CD4-positive, alpha-beta T cell treated with Interleukin-2 at 100 ng/mL for 4 hours (primary cell): ENCODE data around the gene ERGIC1.
A peak's percentile ranks its signal among the peaks of the same experiment; 100 is the strongest.
"Not testable (repeated sequence)": the region's sequence is repeated elsewhere in the genome, so short reads cannot be mapped to it uniquely, and the experiment has no call there.

Experiments
- DNase-seq: peaks from one replicate; pipeline ENCODE4 v3.0.0-alpha.2; 2020; ENCODE audit warnings: low spot score

The ERGIC1 gene

GRCh38 chr5:172878933-172879752 lies 45.1 kb downstream of the ERGIC1 start:
- no peak for DNase-seq

DNA sequence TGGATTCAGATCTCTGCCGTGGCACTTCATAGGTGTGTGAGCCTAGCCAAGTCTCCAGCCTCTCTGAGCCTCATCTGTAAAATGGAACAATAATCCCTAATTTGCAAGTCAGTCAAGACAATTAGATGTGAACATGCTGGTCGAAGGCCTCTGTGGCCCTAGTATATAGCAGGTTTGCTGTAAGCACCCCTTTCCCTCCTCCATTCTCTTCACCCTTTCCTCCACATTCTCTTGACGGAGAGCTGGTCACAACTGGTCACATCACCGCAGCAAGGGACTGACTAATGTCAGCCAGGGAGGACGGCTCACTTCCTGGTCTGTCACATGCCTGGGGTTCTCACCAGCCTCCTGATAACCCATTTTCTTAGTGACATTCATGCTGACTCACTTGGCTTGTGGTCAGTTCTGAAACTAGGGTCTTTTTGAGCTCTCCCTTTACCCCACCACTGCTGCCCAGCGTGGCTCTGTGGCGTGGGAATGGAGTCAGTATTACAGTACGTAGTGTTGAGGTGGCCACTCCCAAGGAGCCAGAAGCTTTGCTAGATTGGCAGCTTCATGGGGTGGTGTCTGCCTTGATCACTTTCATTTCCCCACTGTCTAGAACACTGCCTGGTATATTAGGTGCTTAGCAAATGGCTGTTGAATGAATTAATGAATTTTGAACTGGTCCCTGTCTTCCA lies 47.8 kb downstream of the ERGIC1 start:
- peak; percentile 37 for DNase-seq

- DNase-seq: no peak
Observed at GRCh38 chr5:172883066-172883465, 49.0 kb downstream of the ERGIC1 start.

GRCh38 chr5:172885597-172886340 lies 51.7 kb downstream of the ERGIC1 start:
- no peak for DNase-seq

DNA sequence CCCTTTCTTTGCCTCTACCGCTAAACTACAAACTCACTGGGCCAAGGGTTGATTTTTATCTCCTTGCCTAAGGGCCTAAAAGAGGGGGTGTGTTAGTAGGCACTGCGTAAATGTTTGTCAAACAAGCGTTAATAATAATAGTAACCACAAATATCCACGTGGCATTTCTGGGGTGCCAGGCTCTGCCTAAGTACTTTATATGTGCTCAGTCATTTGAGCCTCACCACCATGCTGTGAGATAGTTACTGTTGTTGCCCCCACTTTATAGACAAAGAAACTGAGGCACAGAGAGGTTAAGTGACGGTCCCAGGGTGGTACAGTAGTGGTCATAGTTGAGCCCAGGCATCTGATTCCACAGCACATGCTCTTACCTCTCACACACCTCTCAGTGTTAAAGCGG lies 52.4 kb downstream of the ERGIC1 start:
- no peak for DNase-seq

GRCh38 chr5:172886974-172887501 lies 53.0 kb downstream of the ERGIC1 start:
- DNase-seq: no peak

GRCh38 chr5:172887692-172888091 lies 53.6 kb downstream of the ERGIC1 start:
- no peak for DNase-seq

GRCh38 chr5:172890659-172891058 lies 56.6 kb downstream of the ERGIC1 start:
- DNase-seq: no peak

- DNase-seq: no peak
Observed at GRCh38 chr5:172891716-172892421, 57.8 kb downstream of the ERGIC1 start.

DNA sequence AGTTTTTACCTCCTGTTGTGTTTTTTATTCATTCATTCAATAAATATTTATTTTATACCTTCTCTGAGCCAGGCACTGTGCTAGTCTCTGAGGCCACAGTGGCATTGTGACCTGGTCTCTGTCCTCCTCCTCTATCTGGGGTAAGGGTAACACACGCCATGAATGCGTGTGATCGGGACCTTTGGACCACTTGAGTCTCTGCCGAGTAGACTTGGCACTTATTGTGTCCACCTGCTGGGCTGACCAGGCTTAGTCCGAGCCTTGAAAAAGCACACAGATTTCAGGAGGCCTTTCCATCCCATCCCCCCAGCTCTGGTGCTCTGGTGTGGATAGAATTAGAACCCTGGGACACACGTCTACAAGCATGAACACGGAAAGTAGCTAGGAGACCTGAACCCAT lies 58.7 kb downstream of the ERGIC1 start:
- DNase-seq: no peak

- DNase-seq: no peak
Observed at GRCh38 chr5:172894767-172895388, 60.8 kb downstream of the ERGIC1 start.

- no peak for DNase-seq
Observed at GRCh38 chr5:172895549-172895948, 61.5 kb downstream of the ERGIC1 start.

DNA sequence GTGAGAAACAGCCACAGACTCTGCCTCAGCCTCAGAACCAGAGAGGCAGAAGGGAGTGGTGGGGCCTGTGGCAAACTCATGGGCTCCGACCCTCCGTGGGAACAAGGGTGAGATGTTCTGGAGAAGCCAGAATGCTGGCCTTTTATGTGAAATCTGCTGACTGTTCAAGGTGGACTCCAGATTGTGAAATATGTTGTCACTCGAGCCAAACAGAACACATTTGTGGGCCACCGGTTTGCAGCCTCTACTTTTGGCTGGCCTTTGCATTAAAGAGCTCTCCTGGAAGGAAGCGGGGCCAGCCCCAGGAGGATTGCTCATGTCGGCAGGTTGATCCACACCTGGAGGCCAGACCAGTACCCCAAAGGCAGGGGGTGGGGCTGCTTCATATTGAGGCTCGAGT lies 62.4 kb downstream of the ERGIC1 start:
- no peak for DNase-seq

DNA sequence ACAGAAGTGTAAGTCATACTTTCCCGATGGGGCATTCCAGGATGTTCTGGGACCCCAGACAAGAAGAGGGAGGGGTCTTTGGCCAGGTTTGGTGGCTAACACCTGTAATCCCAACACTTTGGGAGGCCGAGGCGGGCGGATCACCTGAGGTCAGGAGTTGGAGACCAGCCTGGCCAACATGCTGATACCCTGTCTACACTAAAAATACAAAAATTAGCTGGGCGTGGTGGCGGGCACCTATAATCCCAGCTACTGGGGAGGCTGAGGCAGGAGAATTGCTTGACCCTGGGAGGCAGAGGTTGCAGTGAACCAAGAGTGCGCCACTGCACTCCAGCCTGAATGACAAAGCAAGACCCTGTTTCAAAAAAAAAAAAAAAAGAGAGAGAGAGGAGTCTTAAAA lies 63.0 kb downstream of the ERGIC1 start:
- DNase-seq: not testable (repeated sequence)

DNA sequence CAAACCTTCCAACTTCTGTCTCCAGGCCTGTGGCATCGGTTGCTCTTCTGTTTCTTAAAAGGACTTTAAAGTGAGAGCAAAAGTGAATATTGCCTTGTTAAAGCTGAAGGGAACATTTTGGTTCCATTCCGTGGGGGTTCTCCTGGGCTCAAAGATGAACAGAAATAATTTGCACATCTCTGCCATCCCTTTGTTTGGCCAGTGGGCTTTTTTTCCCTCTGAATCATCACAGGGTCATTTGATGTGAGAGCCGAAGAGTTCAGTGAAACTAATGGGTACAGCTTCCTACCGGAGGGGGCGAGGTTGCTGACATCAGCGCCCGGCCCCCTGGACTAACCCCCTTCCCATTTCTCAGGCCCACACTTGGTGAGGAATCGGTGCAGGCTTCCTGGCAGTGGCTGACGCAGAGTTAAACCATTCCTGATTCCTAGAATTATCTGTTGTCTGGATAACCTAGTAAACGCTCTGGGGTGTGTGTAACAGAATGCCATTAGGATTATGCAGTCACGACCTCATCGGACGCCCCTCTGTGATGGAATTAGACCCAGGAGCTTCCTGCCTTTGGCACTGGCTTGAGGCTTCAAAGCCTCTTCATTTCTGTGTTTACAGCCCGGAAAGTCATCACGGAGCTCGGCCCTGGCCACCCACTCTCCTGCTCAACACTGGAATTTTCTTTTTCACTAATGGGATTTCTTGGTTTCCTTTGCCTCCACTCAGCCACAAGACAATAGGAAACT lies 63.6 kb downstream of the ERGIC1 start:
- peak; percentile 7 for DNase-seq

- no peak for DNase-seq
Observed at GRCh38 chr5:172898218-172898842, 64.3 kb downstream of the ERGIC1 start.

DNA sequence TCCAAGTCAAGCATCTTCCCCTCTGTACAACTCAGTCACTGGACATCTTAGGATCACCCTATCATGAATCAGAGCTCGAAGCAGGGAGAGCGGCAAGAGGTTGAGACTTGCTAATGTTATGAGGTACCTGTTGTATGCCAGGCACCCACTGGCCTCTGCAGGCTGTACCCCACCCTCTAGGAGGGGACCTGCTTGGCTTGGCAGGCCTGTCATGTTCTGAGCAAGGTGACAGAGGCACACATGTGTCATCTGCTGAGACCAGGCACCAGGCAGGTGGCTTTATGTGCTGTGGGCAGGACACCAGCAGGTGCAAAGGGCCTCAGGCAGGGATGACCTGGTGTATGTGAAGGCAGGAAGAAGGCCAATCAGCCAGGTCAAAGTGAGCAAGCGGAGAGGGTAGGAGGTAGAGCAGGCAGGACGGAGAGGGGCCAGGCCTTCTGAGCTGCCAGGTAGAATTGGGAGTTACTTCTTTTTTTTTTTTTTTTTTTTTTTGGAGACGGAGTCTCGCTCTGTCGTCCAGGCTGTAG lies 64.9 kb downstream of the ERGIC1 start:
- no peak for DNase-seq

- DNase-seq: no peak
Observed at GRCh38 chr5:172899436-172899835, 65.4 kb downstream of the ERGIC1 start.

- no peak for DNase-seq
Observed at GRCh38 chr5:172901012-172901780, 67.1 kb downstream of the ERGIC1 start.
